ENCODE measurements around the gene SDK2.

Gene SDK2

DNA sequence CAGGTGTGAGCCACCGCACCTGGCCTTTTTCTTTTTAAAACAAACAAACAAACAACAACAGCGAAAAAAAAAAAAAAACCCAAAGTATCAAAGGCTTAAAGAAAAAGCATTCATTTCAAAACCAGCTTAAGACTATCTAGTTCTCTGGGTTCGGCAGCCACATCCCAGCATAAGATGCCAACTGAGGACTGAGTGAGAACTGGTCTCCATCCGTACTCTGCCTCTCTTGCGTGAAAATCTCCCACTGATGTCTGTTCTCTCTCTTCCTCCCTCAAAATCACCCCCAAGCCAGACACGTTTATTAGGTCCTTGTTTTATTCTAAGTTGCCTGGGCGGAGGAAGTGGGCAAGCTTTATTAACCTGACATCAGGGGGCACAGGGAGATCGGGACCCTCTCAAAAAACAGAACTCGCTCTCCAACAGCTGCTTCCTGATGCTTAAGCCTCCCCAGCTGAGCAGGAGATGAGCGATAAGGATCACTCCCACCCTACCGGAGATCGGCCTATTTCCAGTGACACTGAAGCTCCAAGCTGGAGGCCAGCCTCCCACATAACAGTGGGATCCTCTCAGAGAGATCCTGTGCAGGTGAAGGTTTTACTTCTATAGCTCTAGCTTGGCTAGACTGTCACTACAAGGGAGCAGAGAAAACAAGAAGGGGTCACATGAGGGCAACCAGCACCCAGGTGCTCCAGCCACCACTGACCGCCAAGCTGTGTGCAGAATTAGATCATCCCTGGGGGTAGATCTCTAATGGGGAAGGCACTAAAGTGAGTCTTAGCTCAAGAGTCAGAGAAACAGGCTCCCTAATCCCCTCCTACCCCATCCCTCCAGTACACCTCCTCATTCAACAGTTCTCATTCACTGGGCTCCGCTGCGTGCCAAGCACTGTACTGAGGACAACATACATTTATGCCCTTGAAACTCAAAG is 346.0 kb downstream of the SDK2 start (continued):
- TF ChIP-seq, protein P1, sequence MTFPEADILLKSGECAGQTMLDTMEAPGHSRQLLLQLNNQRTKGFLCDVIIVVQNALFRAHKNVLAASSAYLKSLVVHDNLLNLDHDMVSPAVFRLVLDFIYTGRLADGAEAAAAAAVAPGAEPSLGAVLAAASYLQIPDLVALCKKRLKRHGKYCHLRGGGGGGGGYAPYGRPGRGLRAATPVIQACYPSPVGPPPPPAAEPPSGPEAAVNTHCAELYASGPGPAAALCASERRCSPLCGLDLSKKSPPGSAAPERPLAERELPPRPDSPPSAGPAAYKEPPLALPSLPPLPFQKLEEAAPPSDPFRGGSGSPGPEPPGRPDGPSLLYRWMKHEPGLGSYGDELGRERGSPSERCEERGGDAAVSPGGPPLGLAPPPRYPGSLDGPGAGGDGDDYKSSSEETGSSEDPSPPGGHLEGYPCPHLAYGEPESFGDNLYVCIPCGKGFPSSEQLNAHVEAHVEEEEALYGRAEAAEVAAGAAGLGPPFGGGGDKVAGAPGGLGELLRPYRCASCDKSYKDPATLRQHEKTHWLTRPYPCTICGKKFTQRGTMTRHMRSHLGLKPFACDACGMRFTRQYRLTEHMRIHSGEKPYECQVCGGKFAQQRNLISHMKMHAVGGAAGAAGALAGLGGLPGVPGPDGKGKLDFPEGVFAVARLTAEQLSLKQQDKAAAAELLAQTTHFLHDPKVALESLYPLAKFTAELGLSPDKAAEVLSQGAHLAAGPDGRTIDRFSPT (tag by site-specific recombination; IDR thresholded peaks at IDR 0.05): no peak
- no peak for TF ChIP-seq ZNF792 (tag by site-specific recombination; IDR thresholded peaks at IDR 0.05)
- TF ChIP-seq, protein P2, sequence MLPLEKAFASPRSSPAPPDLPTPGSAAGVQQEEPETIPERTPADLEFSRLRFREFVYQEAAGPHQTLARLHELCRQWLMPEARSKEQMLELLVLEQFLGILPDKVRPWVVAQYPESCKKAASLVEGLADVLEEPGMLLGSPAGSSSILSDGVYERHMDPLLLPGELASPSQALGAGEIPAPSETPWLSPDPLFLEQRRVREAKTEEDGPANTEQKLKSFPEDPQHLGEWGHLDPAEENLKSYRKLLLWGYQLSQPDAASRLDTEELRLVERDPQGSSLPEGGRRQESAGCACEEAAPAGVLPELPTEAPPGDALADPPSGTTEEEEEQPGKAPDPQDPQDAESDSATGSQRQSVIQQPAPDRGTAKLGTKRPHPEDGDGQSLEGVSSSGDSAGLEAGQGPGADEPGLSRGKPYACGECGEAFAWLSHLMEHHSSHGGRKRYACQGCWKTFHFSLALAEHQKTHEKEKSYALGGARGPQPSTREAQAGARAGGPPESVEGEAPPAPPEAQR (tag by site-specific recombination; IDR thresholded peaks at IDR 0.05): no peak
- TF ChIP-seq EGR2 (tag by site-specific recombination; IDR thresholded peaks at IDR 0.05; ENCODE audit: low read depth): peak; percentile 58
- no peak for TF ChIP-seq ZNF394 (tag by site-specific recombination; IDR thresholded peaks at IDR 0.05; ENCODE audit: borderline replicate concordance)
- no peak for TF ChIP-seq ZNF558 (tag by site-specific recombination; IDR thresholded peaks at IDR 0.05)
- TF ChIP-seq ZFP69B (tag by site-specific recombination; IDR thresholded peaks at IDR 0.05): no peak
- TF ChIP-seq SCRT2 (tag by site-specific recombination; IDR thresholded peaks at IDR 0.05): peak; percentile 24; the same call in 1 of the 2 replicates
- TF ChIP-seq, protein P3, sequence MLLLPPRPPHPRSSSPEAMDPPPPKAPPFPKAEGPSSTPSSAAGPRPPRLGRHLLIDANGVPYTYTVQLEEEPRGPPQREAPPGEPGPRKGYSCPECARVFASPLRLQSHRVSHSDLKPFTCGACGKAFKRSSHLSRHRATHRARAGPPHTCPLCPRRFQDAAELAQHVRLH (tag by site-specific recombination; IDR thresholded peaks at IDR 0.05): no peak
- no peak for TF ChIP-seq WT1 (tag by site-specific recombination; IDR thresholded peaks at IDR 0.05)
- no peak for TF ChIP-seq ZNF169 (tag by site-specific recombination; IDR thresholded peaks at IDR 0.05)
- no peak for TF ChIP-seq ZNF561 (tag by site-specific recombination; IDR thresholded peaks at IDR 0.05; ENCODE audit: borderline replicate concordance)
- TF ChIP-seq TRIM28 (IDR thresholded peaks at IDR 0.05; ENCODE audit: borderline replicate concordance, low read length): peak; percentile 73
- TF ChIP-seq MZF1 (tag by site-specific recombination; IDR thresholded peaks at IDR 0.05; ENCODE audit: borderline replicate concordance): 0 out of 2 replicates have a peak, but pooled peaks have one; percentile 64

DNA sequence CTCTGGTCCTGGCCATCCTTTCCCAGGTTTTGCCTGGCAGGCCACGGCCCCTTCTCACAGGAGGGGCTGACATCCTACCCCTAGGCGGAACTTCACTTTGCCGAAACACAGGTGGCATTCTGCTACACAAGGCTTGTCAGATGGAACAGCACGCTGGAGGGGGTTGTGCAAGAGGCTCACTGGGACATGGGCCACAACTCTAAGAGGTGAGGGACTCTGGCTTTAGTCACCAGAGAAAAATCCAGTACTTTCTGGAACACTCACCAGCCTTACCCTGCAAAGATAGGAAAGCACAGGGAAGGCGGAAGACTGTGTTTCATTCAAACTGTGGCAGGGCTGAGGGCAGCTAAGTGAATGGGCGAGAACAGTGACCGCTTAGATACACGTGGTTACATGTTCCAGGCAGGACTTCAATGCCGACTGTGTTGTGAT is 350.7 kb downstream of the SDK2 start:
- POLR2A ChIA-PET: no interaction called here
- no peak overlapping the region for H3K27ac ChIP-seq (ENCODE audit: extremely low read depth, low read depth, low read length)
- no peaks in the 10 kb centered on the region for H3K9me3 ChIP-seq (ENCODE audit: control insufficient read depth, insufficient read depth, low read depth, low read length)
- CTCF ChIA-PET: interaction anchor here (0.6 to 1.4 kb wide), 2 partner anchors 9 to 15 kb away, joined by 3 to 4 read pairs; no protein-coding TSS in a partner anchor
- TF ChIP-seq KLF10 (tag by site-specific recombination; IDR thresholded peaks at IDR 0.05) (no peak), ZEB2 (tag by site-specific recombination; IDR thresholded peaks at IDR 0.05) (no peak), ZNF596 (tag by site-specific recombination; IDR thresholded peaks at IDR 0.05) (no peak), ZNF37A (tag by site-specific recombination; IDR thresholded peaks at IDR 0.05) (no peak)
- TF ChIP-seq, protein P4, sequence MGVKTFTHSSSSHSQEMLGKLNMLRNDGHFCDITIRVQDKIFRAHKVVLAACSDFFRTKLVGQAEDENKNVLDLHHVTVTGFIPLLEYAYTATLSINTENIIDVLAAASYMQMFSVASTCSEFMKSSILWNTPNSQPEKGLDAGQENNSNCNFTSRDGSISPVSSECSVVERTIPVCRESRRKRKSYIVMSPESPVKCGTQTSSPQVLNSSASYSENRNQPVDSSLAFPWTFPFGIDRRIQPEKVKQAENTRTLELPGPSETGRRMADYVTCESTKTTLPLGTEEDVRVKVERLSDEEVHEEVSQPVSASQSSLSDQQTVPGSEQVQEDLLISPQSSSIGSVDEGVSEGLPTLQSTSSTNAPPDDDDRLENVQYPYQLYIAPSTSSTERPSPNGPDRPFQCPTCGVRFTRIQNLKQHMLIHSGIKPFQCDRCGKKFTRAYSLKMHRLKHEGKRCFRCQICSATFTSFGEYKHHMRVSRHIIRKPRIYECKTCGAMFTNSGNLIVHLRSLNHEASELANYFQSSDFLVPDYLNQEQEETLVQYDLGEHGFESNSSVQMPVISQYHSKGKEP (tag by site-specific recombination; IDR thresholded peaks at IDR 0.05): no peak
- no peaks in the 10 kb centered on the region; the same call in 1 of the 2 replicates for H3K4me1 ChIP-seq (ENCODE audit: control insufficient read depth, insufficient read depth, low read length)
- H3K36me3 ChIP-seq (ENCODE audit: control insufficient read depth in 2 of 2, insufficient read depth in 1 of 2, low read length in 2 of 2): peaks cover 0 to 3% of the 10 kb centered on the region in 2 experiments; a peak in 2 of 3 replicates
- H3K4me3 ChIP-seq (ENCODE audit: low read depth, low read length): no peak overlapping the region
